A549 treated with ZK216348 at 1 μM for 4 hours (cell line): Measurements from ENCODE around the gene AKAP13. TPM values are rescaled to one million over a fixed set of nuclear protein-coding genes. Genes with fewer than 3 reads are reported as not detected.

ENCODE experiments used
- total RNA-seq: library from RNA; stranded (reverse); fragments of 200-300 nt; extraction: Qiagen RNA extraction; gene quantifications from 5 replicates; pipeline ENCODE4 v1.2.3, GENCODE V29; 2022; ENCODE audit warnings: low read depth

AKAP13 gene, protein sequence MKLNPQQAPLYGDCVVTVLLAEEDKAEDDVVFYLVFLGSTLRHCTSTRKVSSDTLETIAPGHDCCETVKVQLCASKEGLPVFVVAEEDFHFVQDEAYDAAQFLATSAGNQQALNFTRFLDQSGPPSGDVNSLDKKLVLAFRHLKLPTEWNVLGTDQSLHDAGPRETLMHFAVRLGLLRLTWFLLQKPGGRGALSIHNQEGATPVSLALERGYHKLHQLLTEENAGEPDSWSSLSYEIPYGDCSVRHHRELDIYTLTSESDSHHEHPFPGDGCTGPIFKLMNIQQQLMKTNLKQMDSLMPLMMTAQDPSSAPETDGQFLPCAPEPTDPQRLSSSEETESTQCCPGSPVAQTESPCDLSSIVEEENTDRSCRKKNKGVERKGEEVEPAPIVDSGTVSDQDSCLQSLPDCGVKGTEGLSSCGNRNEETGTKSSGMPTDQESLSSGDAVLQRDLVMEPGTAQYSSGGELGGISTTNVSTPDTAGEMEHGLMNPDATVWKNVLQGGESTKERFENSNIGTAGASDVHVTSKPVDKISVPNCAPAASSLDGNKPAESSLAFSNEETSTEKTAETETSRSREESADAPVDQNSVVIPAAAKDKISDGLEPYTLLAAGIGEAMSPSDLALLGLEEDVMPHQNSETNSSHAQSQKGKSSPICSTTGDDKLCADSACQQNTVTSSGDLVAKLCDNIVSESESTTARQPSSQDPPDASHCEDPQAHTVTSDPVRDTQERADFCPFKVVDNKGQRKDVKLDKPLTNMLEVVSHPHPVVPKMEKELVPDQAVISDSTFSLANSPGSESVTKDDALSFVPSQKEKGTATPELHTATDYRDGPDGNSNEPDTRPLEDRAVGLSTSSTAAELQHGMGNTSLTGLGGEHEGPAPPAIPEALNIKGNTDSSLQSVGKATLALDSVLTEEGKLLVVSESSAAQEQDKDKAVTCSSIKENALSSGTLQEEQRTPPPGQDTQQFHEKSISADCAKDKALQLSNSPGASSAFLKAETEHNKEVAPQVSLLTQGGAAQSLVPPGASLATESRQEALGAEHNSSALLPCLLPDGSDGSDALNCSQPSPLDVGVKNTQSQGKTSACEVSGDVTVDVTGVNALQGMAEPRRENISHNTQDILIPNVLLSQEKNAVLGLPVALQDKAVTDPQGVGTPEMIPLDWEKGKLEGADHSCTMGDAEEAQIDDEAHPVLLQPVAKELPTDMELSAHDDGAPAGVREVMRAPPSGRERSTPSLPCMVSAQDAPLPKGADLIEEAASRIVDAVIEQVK (N-terminal part only)
- total RNA-seq = 69.4 to 103 TPM (median 82.9 TPM) in 5 replicates

DNA sequence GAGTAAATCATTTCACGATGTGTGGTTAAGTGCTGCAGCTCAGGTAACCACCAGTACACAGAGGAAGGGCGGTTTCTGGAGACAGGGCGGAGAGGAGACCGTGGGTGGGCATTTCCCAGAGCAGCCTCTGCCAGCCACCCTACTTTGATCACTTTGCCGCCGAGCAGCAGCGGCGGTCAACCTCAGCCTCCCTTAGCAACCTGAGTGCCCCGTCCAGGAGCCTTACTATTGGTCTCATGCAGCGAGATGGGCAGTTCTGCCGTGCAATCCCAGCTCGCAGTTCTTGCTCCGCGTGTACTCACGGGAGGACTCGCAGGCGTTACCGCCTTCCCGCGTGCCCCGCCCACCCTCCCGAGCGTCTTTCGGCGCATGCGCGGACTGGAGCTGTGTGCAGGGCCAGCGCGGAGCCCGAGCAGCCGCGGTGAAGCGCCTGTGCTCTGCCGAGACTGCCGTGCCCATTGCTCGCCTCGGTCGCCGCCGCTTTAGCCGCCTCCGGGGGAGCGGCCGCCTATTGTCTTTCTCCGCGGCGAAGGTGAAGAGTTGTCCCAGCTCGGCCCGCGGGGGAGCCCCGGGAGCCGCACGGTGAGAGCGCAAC lies at the start of gene AKAP13:
TSS of gene AKAP13 (plus strand) at position 387 of the 595 bp plus-strand sequence. CDS start 105,118 bp downstream, outside the sequence.

DNA sequence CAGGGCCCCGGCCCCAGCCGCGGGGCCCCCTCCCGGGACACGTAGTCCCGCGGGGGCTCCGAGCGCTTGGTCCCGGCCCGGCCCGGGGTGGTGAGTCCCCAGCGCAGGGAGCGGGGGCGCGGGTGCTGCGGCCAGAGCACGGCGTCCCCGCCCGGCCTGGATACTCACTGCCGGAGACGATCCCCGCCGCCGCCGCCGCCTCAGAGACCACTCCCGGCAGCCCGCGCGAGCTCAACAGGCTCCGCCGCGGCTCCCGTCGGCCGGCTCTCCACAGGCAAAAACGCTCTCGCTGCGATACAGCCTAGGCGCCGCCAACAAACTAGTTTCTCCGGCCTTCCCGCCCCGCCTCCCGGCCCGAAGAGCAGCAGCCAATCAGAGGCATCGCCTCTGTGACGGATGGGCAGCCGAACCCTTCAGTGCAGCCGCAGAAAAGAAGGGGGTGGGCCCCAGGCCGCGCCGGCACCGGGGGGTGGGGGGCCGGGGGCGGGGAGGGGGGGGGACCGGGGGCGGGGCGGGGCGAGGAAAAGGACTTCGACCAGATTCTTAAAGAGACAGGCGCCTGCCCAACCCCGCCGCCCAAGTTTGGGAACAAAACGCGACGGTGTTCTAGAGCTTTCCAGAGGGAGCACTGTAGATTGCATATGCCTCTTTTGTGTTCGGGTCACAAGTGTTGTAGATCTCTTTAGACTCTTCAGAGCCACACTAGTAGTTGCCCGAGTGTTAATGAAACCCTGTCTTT lies 414.4 kb downstream of the AKAP13 start, which contains the start of gene KLHL25:
TSS of gene KLHL25 (minus strand) at position 328 of the 739 bp plus-strand sequence. CDS start 25,115 bp downstream, outside the sequence.

